GM06990 (cell line): ENCODE data around the gene ALPK3.

Source experiments
- DNase-seq: peaks from one replicate; pipeline ENCODE4 v3.0.0-alpha.2; 2011; ENCODE audit not compliant: insufficient read length; ENCODE audit errors: extremely low read depth
- H3K27me3 ChIP-seq: replicated peaks from 2 replicates; pipeline ENCODE4 v1.6.0; 2011; ENCODE audit warnings: low read length; ENCODE audit not compliant: control insufficient read depth, insufficient read depth
- H3K36me3 ChIP-seq: 2 replicates; pipeline ENCODE4 v1.5.1; 2011; ENCODE audit warnings: low read length; ENCODE audit not compliant: control insufficient read depth, insufficient read depth
- H3K4me3 ChIP-seq: replicated peaks from 2 replicates; pipeline ENCODE4 v1.5.1; 2011; ENCODE audit warnings: low read depth, mild to moderate bottlenecking, control low read depth, low read length
- CTCF ChIP-seq: IDR thresholded peaks from 2 replicates; pipeline ENCODE4 v1.5.1; 2011; ENCODE audit warnings: low read length, control low read depth, mild to moderate bottlenecking, inconsistent platforms; ENCODE audit not compliant: insufficient read depth, poor library complexity, severe bottlenecking

ALPK3 gene

GRCh38 chr15:84834969-84835368, 17.8 kb downstream of the ALPK3 start:
- no peak overlapping the region for H3K4me3 ChIP-seq
- H3K27me3 ChIP-seq, result peaks cover 3% of the 10 kb centered on the region
- H3K36me3 ChIP-seq, result no peaks in the 10 kb centered on the region
- DNase-seq, result no peak
- no peak for TF ChIP-seq CTCF

GRCh38 chr15:84835661-84836337, 18.6 kb downstream of the ALPK3 start:
- DNase-seq, result no peak
- TF ChIP-seq CTCF, result no peak
- H3K4me3 ChIP-seq, result no peak overlapping the region
- peaks cover 3% of the 10 kb centered on the region for H3K27me3 ChIP-seq
- no peaks in the 10 kb centered on the region for H3K36me3 ChIP-seq

GRCh38 chr15:84836844-84837243, 19.7 kb downstream of the ALPK3 start:
- no peak for DNase-seq
- no peaks in the 10 kb centered on the region for H3K36me3 ChIP-seq
- no peak for TF ChIP-seq CTCF
- H3K27me3 ChIP-seq, result peaks cover 3% of the 10 kb centered on the region
- H3K4me3 ChIP-seq, result no peak overlapping the region

GRCh38 chr15:84839714-84840113, 22.6 kb downstream of the ALPK3 start:
- DNase-seq, result no peak
- TF ChIP-seq CTCF, result no peak

GRCh38 chr15:84840255-84840654, 23.1 kb downstream of the ALPK3 start:
- no peak overlapping the region for H3K4me3 ChIP-seq
- H3K36me3 ChIP-seq, result no peaks in the 10 kb centered on the region
- H3K27me3 ChIP-seq, result no peaks in the 10 kb centered on the region
- TF ChIP-seq CTCF, result no peak
- no peak for DNase-seq

More at GRCh38 chr15:84839714-84840113, 22.6 kb downstream of the ALPK3 start:
- no peaks in the 10 kb centered on the region for H3K36me3 ChIP-seq
- no peaks in the 10 kb centered on the region; the same call in 1 of the 2 replicates for H3K27me3 ChIP-seq
- H3K4me3 ChIP-seq, result no peak overlapping the region
